HCT116 (cell line): Measurements from ENCODE around the gene PLA2G7. TPM values are rescaled to one million over a fixed set of nuclear protein-coding genes. Genes with fewer than 3 reads are reported as not detected.

Experiments used
- ATAC-seq: fragments of 200-7000 bp; cut with Tn5 transposase; 2 replicates; pipeline ENCODE4 v1.9.1; 2020; ENCODE audit warnings: mild to moderate bottlenecking, moderate library complexity
- BruUV-seq: library from RNA; stranded (reverse); fragments of 400-500 nt; replicated peaks from 2 replicates; lab custom pipeline; 2021; lab: Mats Ljungman, UMichigan
- CTCF ChIA-PET: fragments of 300-600 bp; sonication (Branson Sonifier 250); formaldehyde crosslinking; loops from one replicate; lab custom pipeline; 2021; ENCODE audit warnings: antibody characterized with exemption; lab: Charles Lee
- POLR2A ChIA-PET: fragments of 300-600, 350-600 bp; sonication (Branson Sonifier 250); formaldehyde crosslinking; loops from one replicate; lab custom pipeline; 2021; ENCODE audit warnings: antibody characterized with exemption; lab: Charles Lee
- RAD21 ChIA-PET, 2 experiments: fragments of 300-600 bp; sonication (Branson Sonifier 250); formaldehyde crosslinking; loops; one replicate each; lab custom pipeline; 2023; ENCODE audit warnings: low total read pairs in 2 of 2; ENCODE audit not compliant: uncharacterized antibody in 2 of 2, unreplicated experiment in 2 of 2, low non-redundant PET in 1 of 2; lab: Charles Lee
- DNase-seq: peaks from one replicate; pipeline ENCODE4 v3.0.0-alpha.2; 2010; ENCODE audit warnings: low read depth, low spot score
- H2AFZ ChIP-seq: fragments of 200-600 bp; shearing (Covaris generic), sonication (generic); 2 replicates; pipeline ENCODE4 v1.6.1; 2017; ENCODE audit warnings: low read depth, mixed run types, mixed read lengths, antibody characterized with exemption, low read length; ENCODE audit not compliant: poor library complexity, severe bottlenecking
- H3K27ac ChIP-seq: 2 replicates; pipeline ENCODE4 v1.5.1; 2012; ENCODE audit warnings: low read depth, low read length
- H3K27me3 ChIP-seq: fragments of 200-600 bp; sonication (generic); 2 replicates; pipeline ENCODE4 v1.6.1; 2016; ENCODE audit warnings: mixed run types, low read length, mixed read lengths; ENCODE audit not compliant: insufficient read depth
- H3K36me3 ChIP-seq, 2 experiments: fragments of 200-500 bp in 1 of 2; fragments of 200-600 bp in 1 of 2; sonication (Bioruptor generic) in 1 of 2; sonication (generic) in 1 of 2; 2 replicates each; pipeline versions ENCODE4 v1.5.1 to v1.6.1; 2014 to 2016; ENCODE audit warnings: low read length in 2 of 2, inconsistent platforms in 1 of 2, mixed read lengths in 1 of 2, mixed run types in 1 of 2; ENCODE audit not compliant: insufficient read depth in 2 of 2, control insufficient read depth in 1 of 2
- H3K4me1 ChIP-seq, 2 experiments: fragments of 200-600 bp in 1 of 2; sonication (generic) in 1 of 2; 2 replicates each; pipeline versions ENCODE4 v1.5.1 to v1.6.1; 2012 to 2017; ENCODE audit warnings: low read length in 2 of 2, inconsistent platforms in 1 of 2, mild to moderate bottlenecking in 1 of 2, mixed read lengths in 1 of 2, mixed run types in 1 of 2, moderate library complexity in 1 of 2; ENCODE audit not compliant: insufficient read depth in 2 of 2, control insufficient read depth in 1 of 2
- H3K4me2 ChIP-seq: fragments of 200-600 bp; sonication (generic); 2 replicates; pipeline ENCODE4 v1.6.1; 2017; ENCODE audit warnings: mixed run types, low read length, mixed read lengths
- H3K4me3 ChIP-seq, 2 experiments: fragments of 200-600 bp in 1 of 2; sonication (generic) in 1 of 2; replicated peaks in 1 of 2; 2 replicates each; pipeline ENCODE4 v1.5.1; 2011 to 2016; ENCODE audit warnings: low read length in 2 of 2, control low read depth in 1 of 2, low read depth in 1 of 2, mild to moderate bottlenecking in 1 of 2, mixed read lengths in 1 of 2, mixed run types in 1 of 2
- H3K79me2 ChIP-seq: fragments of 200-600 bp; sonication (generic); 2 replicates; pipeline ENCODE4 v1.6.1; 2017; ENCODE audit warnings: mild to moderate bottlenecking, mixed run types, low read length, moderate library complexity, mixed read lengths; ENCODE audit not compliant: insufficient read depth
- H3K9ac ChIP-seq: fragments of 200-600 bp; sonication (generic); 2 replicates; pipeline ENCODE4 v1.6.1; 2016; ENCODE audit warnings: low read length, mixed read lengths
- H3K9me2 ChIP-seq: fragments of 200-600 bp; sonication (generic), shearing (Covaris generic); 2 replicates; pipeline ENCODE4 v1.6.1; 2017; ENCODE audit warnings: mixed run types, mild to moderate bottlenecking, moderate library complexity; ENCODE audit not compliant: insufficient read depth
- H3K9me3 ChIP-seq, 2 experiments: fragments of 200-500 bp in 1 of 2; fragments of 200-600 bp in 1 of 2; sonication (Bioruptor generic) in 1 of 2; sonication (generic) in 1 of 2; 2 replicates each; pipeline ENCODE4 v1.6.1; 2014 to 2017; ENCODE audit warnings: low read length in 2 of 2, mixed read lengths in 2 of 2, inconsistent platforms in 1 of 2, low read depth in 1 of 2, mild to moderate bottlenecking in 1 of 2, mixed run types in 1 of 2, moderate library complexity in 1 of 2; ENCODE audit not compliant: control insufficient read depth in 1 of 2, insufficient read depth in 1 of 2
- H4K20me1 ChIP-seq: fragments of 200-600 bp; sonication (generic), shearing (Covaris generic); 2 replicates; pipeline ENCODE4 v1.6.1; 2017; ENCODE audit warnings: mixed run types, mild to moderate bottlenecking, moderate library complexity; ENCODE audit not compliant: insufficient read depth
- CBX3 ChIP-seq: IDR thresholded peaks from 2 replicates; pipeline ENCODE4 v1.6.1; 2012; ENCODE audit warnings: low read depth
- CTCF ChIP-seq, 3 experiments: fragments of 200-600 bp in 1 of 3; sonication (generic) in 1 of 3; IDR thresholded peaks in 2 of 3; conservative IDR thresholded peaks in 1 of 3; 2 replicates each; pipeline ENCODE4 v1.5.1; 2012 to 2017; ENCODE audit warnings: low read depth in 2 of 3, low read length in 2 of 3, antibody characterized with exemption in 1 of 3, borderline replicate concordance in 1 of 3, control low read depth in 1 of 3, mild to moderate bottlenecking in 1 of 3, mixed read lengths in 1 of 3, mixed run types in 1 of 3, moderate library complexity in 1 of 3; ENCODE audit not compliant: insufficient read depth in 1 of 3
- EGR1 ChIP-seq: IDR thresholded peaks from 2 replicates; pipeline ENCODE4 v1.6.1; 2012; ENCODE audit warnings: low read depth
- EZH2 ChIP-seq: fragments of 200-600 bp; sonication (generic); IDR thresholded peaks from 2 replicates; pipeline ENCODE4 v1.6.1; 2017; ENCODE audit warnings: antibody characterized with exemption, mixed run types
- EZH2phosphoT487 ChIP-seq: fragments of 200-600 bp; IDR thresholded peaks from 2 replicates; pipeline ENCODE4 v1.6.1; 2018; ENCODE audit warnings: antibody characterized with exemption, borderline replicate concordance
- FOSL1 ChIP-seq: IDR thresholded peaks from 2 replicates; pipeline ENCODE4 v1.6.1; 2012; ENCODE audit warnings: low read depth
- MAX ChIP-seq: IDR thresholded peaks from 2 replicates; pipeline ENCODE4 v1.6.1; 2012
- POLR2A ChIP-seq: IDR thresholded peaks from 2 replicates; pipeline ENCODE4 v1.7.0; 2011; ENCODE audit warnings: borderline replicate concordance; ENCODE audit not compliant: insufficient read depth, insufficient read length; ENCODE audit errors: extremely low read depth
- RAD21 ChIP-seq: IDR thresholded peaks from 2 replicates; pipeline ENCODE4 v1.6.1; 2012; ENCODE audit warnings: low read depth, mild to moderate bottlenecking
- TCF7L2 ChIP-seq: IDR thresholded peaks from 2 replicates; pipeline ENCODE4 v1.7.0; 2011; ENCODE audit warnings: borderline replicate concordance, inconsistent platforms; ENCODE audit not compliant: insufficient read depth, insufficient read length; ENCODE audit errors: extremely low read depth
- ZBTB33 ChIP-seq: IDR thresholded peaks from 2 replicates; pipeline ENCODE4 v1.6.1; 2011; ENCODE audit warnings: mild to moderate bottlenecking, low read length, moderate library complexity; ENCODE audit not compliant: insufficient replicate concordance; ENCODE audit errors: extremely low read depth
- ZFX ChIP-seq: fragments of 450-650 bp; IDR thresholded peaks from 2 replicates; pipeline ENCODE4 v1.6.1; 2017
- ZNF274 ChIP-seq: fragments of 200-500 bp; sonication (Bioruptor generic); IDR thresholded peaks from 2 replicates; pipeline ENCODE4 v1.6.1; 2014; ENCODE audit warnings: mild to moderate bottlenecking, low read depth, low read length, inconsistent platforms
- intact Hi-C: fragments of 100-400 bp; cut with micrococcal nuclease; formaldehyde crosslinking; loops from 2 replicates; pipeline ENCODE4 v1.10.0; 2022
- total RNA-seq: library from RNA; stranded (reverse); gene quantifications from one replicate; pipeline ENCODE4 v1.2.1, GENCODE V29; 2021; ENCODE audit not compliant: unreplicated experiment
- TF ChIP-seq, protein P1 (sequence below): IDR thresholded peaks from 2 replicates; pipeline ENCODE4 v1.6.1; 2012; ENCODE audit warnings: low read depth
- TF ChIP-seq, protein P2 (sequence below): IDR thresholded peaks from 2 replicates; pipeline ENCODE4 v1.6.1; 2012

The PLA2G7 gene
- total RNA-seq, 1 experiment from 2014 or later: 2.8 TPM

GRCh38 chr6:46729787-46730326 is 5.3 kb downstream of the PLA2G7 start:
- no peak overlapping the region for H3K9ac ChIP-seq
- ChIA-PET RAD21 (no interaction called here), POLR2A (no interaction called here), CTCF (no interaction called here)
- no peak overlapping the region for H3K4me2 ChIP-seq
- H3K9me3 ChIP-seq: no peaks in the 10 kb centered on the region
- H2AFZ ChIP-seq: no peak overlapping the region
- H4K20me1 ChIP-seq: no peaks in the 10 kb centered on the region
- no peaks in the 10 kb centered on the region for H3K27me3 ChIP-seq
- no peak overlapping the region for H3K4me3 ChIP-seq
- intact Hi-C loops: loop anchor here (10.0 kb wide), 1 partner anchor 315 kb away; the partner anchor contains the start of gene ADGRF1
- H3K27ac ChIP-seq: no peak overlapping the region
- TF ChIP-seq, protein P1, sequence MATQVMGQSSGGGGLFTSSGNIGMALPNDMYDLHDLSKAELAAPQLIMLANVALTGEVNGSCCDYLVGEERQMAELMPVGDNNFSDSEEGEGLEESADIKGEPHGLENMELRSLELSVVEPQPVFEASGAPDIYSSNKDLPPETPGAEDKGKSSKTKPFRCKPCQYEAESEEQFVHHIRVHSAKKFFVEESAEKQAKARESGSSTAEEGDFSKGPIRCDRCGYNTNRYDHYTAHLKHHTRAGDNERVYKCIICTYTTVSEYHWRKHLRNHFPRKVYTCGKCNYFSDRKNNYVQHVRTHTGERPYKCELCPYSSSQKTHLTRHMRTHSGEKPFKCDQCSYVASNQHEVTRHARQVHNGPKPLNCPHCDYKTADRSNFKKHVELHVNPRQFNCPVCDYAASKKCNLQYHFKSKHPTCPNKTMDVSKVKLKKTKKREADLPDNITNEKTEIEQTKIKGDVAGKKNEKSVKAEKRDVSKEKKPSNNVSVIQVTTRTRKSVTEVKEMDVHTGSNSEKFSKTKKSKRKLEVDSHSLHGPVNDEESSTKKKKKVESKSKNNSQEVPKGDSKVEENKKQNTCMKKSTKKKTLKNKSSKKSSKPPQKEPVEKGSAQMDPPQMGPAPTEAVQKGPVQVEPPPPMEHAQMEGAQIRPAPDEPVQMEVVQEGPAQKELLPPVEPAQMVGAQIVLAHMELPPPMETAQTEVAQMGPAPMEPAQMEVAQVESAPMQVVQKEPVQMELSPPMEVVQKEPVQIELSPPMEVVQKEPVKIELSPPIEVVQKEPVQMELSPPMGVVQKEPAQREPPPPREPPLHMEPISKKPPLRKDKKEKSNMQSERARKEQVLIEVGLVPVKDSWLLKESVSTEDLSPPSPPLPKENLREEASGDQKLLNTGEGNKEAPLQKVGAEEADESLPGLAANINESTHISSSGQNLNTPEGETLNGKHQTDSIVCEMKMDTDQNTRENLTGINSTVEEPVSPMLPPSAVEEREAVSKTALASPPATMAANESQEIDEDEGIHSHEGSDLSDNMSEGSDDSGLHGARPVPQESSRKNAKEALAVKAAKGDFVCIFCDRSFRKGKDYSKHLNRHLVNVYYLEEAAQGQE: no peak
- no peak for TF ChIP-seq TCF7L2
- TF ChIP-seq, protein P2, sequence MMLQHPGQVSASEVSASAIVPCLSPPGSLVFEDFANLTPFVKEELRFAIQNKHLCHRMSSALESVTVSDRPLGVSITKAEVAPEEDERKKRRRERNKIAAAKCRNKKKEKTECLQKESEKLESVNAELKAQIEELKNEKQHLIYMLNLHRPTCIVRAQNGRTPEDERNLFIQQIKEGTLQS: no peak
- TF ChIP-seq ZNF274: no peak
- TF ChIP-seq EZH2phosphoT487: no peak
- no peak for TF ChIP-seq ZBTB33
- TF ChIP-seq EZH2: no peak
- TF ChIP-seq POLR2A: no peak
- TF ChIP-seq EGR1: no peak
- no peak for TF ChIP-seq RAD21
- no peak for TF ChIP-seq FOSL1
- no peak for TF ChIP-seq ZFX
- no peak for TF ChIP-seq CBX3
- TF ChIP-seq MAX: no peak
- no peak for TF ChIP-seq CTCF (IDR thresholded peaks at IDR 0.05 in 2 of 3, conservative IDR thresholded peaks at IDR 0.05 in 1 of 3; ENCODE audit: borderline replicate concordance in 1 of 3, insufficient read depth in 1 of 3, low read depth in 2 of 3, low read length in 2 of 3)
- no peaks in the 10 kb centered on the region for H3K79me2 ChIP-seq
- DNase-seq (no peak), ATAC-seq (no peak)
- H3K4me1 ChIP-seq: peaks cover 8 to 14% of the 10 kb centered on the region in 2 experiments; a peak in 3 of 4 replicates
- no TSS peak for BruUV-seq
- no peaks in the 10 kb centered on the region for H3K36me3 ChIP-seq
- no peaks in the 10 kb centered on the region for H3K9me2 ChIP-seq
